B cell (primary cell): ENCODE results near the gene ETV1. TPM values are rescaled to one million over a fixed set of nuclear protein-coding genes. Genes with fewer than 3 reads are reported as not detected.

Experiments
- ATAC-seq: fragments of 200-7000 bp; cut with Tn5 transposase; one replicate; pipeline ENCODE4 v1.10.0; 2021; ENCODE audit warnings: low read depth, mild to moderate bottlenecking, moderate number of reproducible peaks, moderate library complexity
- CTCF ChIA-PET: fragments of 350-600 bp; sonication (Branson Sonifier 250); formaldehyde crosslinking; loops from one replicate; lab custom pipeline; 2021; ENCODE audit warnings: antibody characterized with exemption, inconsistent platforms; lab: Charles Lee
- POLR2A ChIA-PET: fragments of 350-600 bp; sonication (Branson Sonifier 250); formaldehyde crosslinking; loops from one replicate; lab custom pipeline; 2021; ENCODE audit warnings: antibody characterized with exemption; lab: Charles Lee
- DNase-seq: peaks from one replicate; pipeline ENCODE4 v3.0.0; 2013
- H2AFZ ChIP-seq: 2 replicates; pipeline ENCODE4 v1.6.1; 2012; ENCODE audit warnings: mild to moderate bottlenecking, low read depth, low read length; ENCODE audit not compliant: insufficient read depth, poor library complexity, severe bottlenecking
- H3K27ac ChIP-seq, 2 donors: 1 replicate in 1 of 2; 2 replicates in 1 of 2; pipeline ENCODE4 v1.5.1; 2012 to 2013; ENCODE audit warnings: low read length in 2 of 2, mild to moderate bottlenecking in 2 of 2, moderate library complexity in 1 of 2
- H3K27me3 ChIP-seq, 4 experiments: fragments of 200-600 bp in 1 of 4; sonication (generic) in 1 of 4; replicated peaks in 1 of 4; 1 replicate in 2 of 4; 2 replicates in 2 of 4; pipeline versions ENCODE4 v1.6.1 to v1.7.0; 2013 to 2016; ENCODE audit warnings: low read length in 3 of 4, mild to moderate bottlenecking in 2 of 4, mixed read lengths in 1 of 4, moderate library complexity in 1 of 4; ENCODE audit not compliant: insufficient read depth in 4 of 4, control insufficient read depth in 3 of 4; ENCODE audit errors: control extremely low read depth in 1 of 4
- H3K36me3 ChIP-seq, 2 experiments: replicated peaks in 1 of 2; 1 replicate in 1 of 2; 2 replicates in 1 of 2; pipeline versions ENCODE4 v1.6.1 to v1.7.1; 2013; ENCODE audit warnings: low read length in 1 of 2; ENCODE audit not compliant: insufficient read depth in 2 of 2, control insufficient read depth in 1 of 2; ENCODE audit errors: control extremely low read depth in 1 of 2, extremely low read depth in 1 of 2
- H3K4me1 ChIP-seq, 2 donors: fragments of 200-600 bp in 1 of 2; sonication (generic) in 1 of 2; 1 replicate in 1 of 2; 2 replicates in 1 of 2; pipeline versions ENCODE4 v1.5.1 to v1.6.1; 2013 to 2017; ENCODE audit warnings: low read length in 2 of 2; ENCODE audit not compliant: control insufficient read depth in 2 of 2, insufficient read depth in 2 of 2
- H3K4me2 ChIP-seq: replicated peaks from 2 replicates; pipeline ENCODE3; 2012; ENCODE audit warnings: mild to moderate bottlenecking, low read depth, low read length; ENCODE audit not compliant: poor library complexity, severe bottlenecking
- H3K4me3 ChIP-seq, 5 experiments: fragments of 200-600 bp in 1 of 5; sonication (generic) in 1 of 5; 1 replicate in 3 of 5; 2 replicates in 2 of 5; pipeline versions ENCODE4 v1.5.1 to v1.7.0; 2011 to 2016; ENCODE audit warnings: low read length in 4 of 5, mild to moderate bottlenecking in 4 of 5, low read depth in 2 of 5, control low read depth in 1 of 5, moderate library complexity in 1 of 5; ENCODE audit not compliant: insufficient read depth in 1 of 5; ENCODE audit errors: control extremely low read depth in 1 of 5, extremely low read depth in 1 of 5
- H3K79me2 ChIP-seq: fragments of 200-600 bp; sonication (generic); one replicate; pipeline ENCODE4 v1.6.0; 2016; ENCODE audit warnings: low read length; ENCODE audit not compliant: control insufficient read depth, insufficient read depth
- H3K9ac ChIP-seq: fragments of 200-600 bp; sonication (generic); 2 replicates; pipeline ENCODE4 v1.6.1; 2017; ENCODE audit warnings: mild to moderate bottlenecking, low read length, moderate library complexity
- H3K9me3 ChIP-seq, 3 donors: one replicate each; pipeline versions ENCODE4 v1.6.1 to v1.7.1; 2013; ENCODE audit warnings: low read length in 2 of 3; ENCODE audit not compliant: control insufficient read depth in 2 of 3, insufficient read depth in 1 of 3; ENCODE audit errors: control extremely low read depth in 1 of 3
- H4K20me1 ChIP-seq: 2 replicates; pipeline ENCODE4 v1.6.0; 2012; ENCODE audit warnings: mild to moderate bottlenecking, low read length; ENCODE audit not compliant: insufficient read depth, control insufficient read depth, poor library complexity, severe bottlenecking
- H3K27ac Mint-ChIP-seq: one replicate; pipeline ENCODE4 v1.8.0; 2021; ENCODE audit warnings: mixed read lengths
- H3K27me3 Mint-ChIP-seq: one replicate; pipeline ENCODE4 v1.8.0; 2021; ENCODE audit warnings: mixed read lengths
- H3K4me1 Mint-ChIP-seq: one replicate; pipeline ENCODE4 v1.8.0; 2021; ENCODE audit warnings: mixed read lengths
- H3K4me3 Mint-ChIP-seq: one replicate; pipeline ENCODE4 v1.8.0; 2021; ENCODE audit warnings: mixed read lengths
- H3K9me3 Mint-ChIP-seq: one replicate; pipeline ENCODE4 v1.8.0; 2022; ENCODE audit warnings: mixed read lengths; ENCODE audit not compliant: insufficient read depth
- CTCF ChIP-seq: fragments of 200-600 bp; IDR thresholded peaks from one replicate; pipeline ENCODE4 v1.8.0; 2022; ENCODE audit warnings: antibody characterized with exemption, mild to moderate bottlenecking
- EZH2 ChIP-seq: IDR thresholded peaks from 2 replicates; pipeline ENCODE4 v1.6.1; 2012; ENCODE audit warnings: borderline replicate concordance, low read depth, mild to moderate bottlenecking, moderate library complexity, low read length; ENCODE audit not compliant: insufficient read depth, poor library complexity, severe bottlenecking
- whole genome bisulfite sequencing: methylation state at CpG from one replicate; pipeline ENCODE4 v1.1.5; 2013; ENCODE audit warnings: missing lambda C conversion rate; ENCODE audit not compliant: insufficient coverage; 5-methylcytosine and 5-hydroxymethylcytosine counted together
- intact Hi-C: fragments of 100-400 bp; cut with micrococcal nuclease; formaldehyde crosslinking; loops from one replicate; pipeline ENCODE4 v1.10.0; 2022
- polyA plus RNA-seq: library from polyadenylated mRNA; depleted of rRNA; stranded (reverse); fragments of >200 nt; gene quantifications from 2 replicates; pipeline ENCODE4 v1.2.3, GENCODE V29; 2012
- total RNA-seq, 2 donors: library from RNA; stranded (reverse); fragments of 120-200 nt in 1 of 2; gene quantifications; 1 replicate in 1 of 2; 2 replicates in 1 of 2; pipeline versions ENCODE4 v1.2.3 to v1.2.4, GENCODE V29; 2013 to 2022

ETV1 gene
- total and polyA plus RNA-seq, 2 donors (not counting 1 experiment from before 2014, with no cell fraction given), result not detected

DNA sequence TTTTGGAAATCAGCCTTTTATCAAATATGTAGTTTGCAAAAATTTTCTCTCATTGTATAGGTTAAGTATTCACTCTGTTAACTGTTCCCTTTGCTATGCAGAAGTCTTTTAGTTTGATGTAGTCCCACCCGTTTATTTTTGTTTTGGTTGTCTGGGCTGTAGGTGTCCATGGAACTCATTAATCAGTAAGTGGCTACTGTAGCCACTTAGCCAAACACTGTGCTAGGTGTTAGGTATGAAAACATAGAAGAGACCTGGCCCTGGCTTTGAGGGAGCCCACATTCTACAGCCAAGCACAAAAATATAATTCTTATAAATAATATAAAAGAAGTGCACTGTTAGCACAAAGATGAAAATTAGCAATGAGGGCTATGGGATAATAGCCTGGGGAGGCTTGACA lies 133.5 kb downstream of the ETV1 start:
- Histone ChIP-seq H3K4me1 (no peaks in the 10 kb centered on the region), H3K9me3 (no peaks in the 10 kb centered on the region), H4K20me1 (no peaks in the 10 kb centered on the region), H3K4me2 (no peak overlapping the region), H3K27me3 (no peaks in the 10 kb centered on the region), H3K36me3 (no peaks in the 10 kb centered on the region), H2AFZ (no peak overlapping the region), H3K9ac (no peak overlapping the region), H3K4me3 (no peak overlapping the region), H3K27ac (no peak overlapping the region), H3K79me2 (no peaks in the 10 kb centered on the region)
- ChIA-PET POLR2A (no interaction called here), CTCF (no interaction called here)
- no peak for ATAC-seq
- Mint-ChIP-seq H3K4me3 (no peak overlapping the region), H3K27me3 (no peaks in the 10 kb centered on the region), H3K9me3 (no peaks in the 10 kb centered on the region), H3K4me1 (no peaks in the 10 kb centered on the region), H3K27ac (no peak overlapping the region)
- no peak for DNase-seq
- intact Hi-C loops, result no loop called here
- TF ChIP-seq CTCF (no peak), EZH2 (no peak)
- no CpG with 5 or more reads among the region's 1 CpG for WGBS

- H3K36me3 ChIP-seq, result no peaks in the 10 kb centered on the region
- H3K27ac Mint-ChIP-seq, result no peak overlapping the region
- H3K4me1 Mint-ChIP-seq, result no peaks in the 10 kb centered on the region
- H3K27ac ChIP-seq, result no peak overlapping the region
- H3K9me3 ChIP-seq, result no peaks in the 10 kb centered on the region
- CTCF ChIA-PET, result no interaction called here
- DNase-seq (no peak), ATAC-seq (no peak)
- no peaks in the 10 kb centered on the region for H3K79me2 ChIP-seq
- no peak overlapping the region for H2AFZ ChIP-seq
- no peak overlapping the region for H3K9ac ChIP-seq
- POLR2A ChIA-PET, result no interaction called here
- no peak overlapping the region for H3K4me2 ChIP-seq
- TF ChIP-seq EZH2, result no peak
- no peak for TF ChIP-seq CTCF
- no peaks in the 10 kb centered on the region for H3K27me3 Mint-ChIP-seq
- intact Hi-C loops, result no loop called here
- H3K4me1 ChIP-seq, result no peaks in the 10 kb centered on the region
- WGBS, result 85% methylated on average over 3 of the region's 8 CpGs
- no peaks in the 10 kb centered on the region for H3K27me3 ChIP-seq
- no peak overlapping the region for H3K4me3 ChIP-seq
- H3K9me3 Mint-ChIP-seq, result no peaks in the 10 kb centered on the region
- H4K20me1 ChIP-seq, result no peaks in the 10 kb centered on the region
- no peak overlapping the region for H3K4me3 Mint-ChIP-seq
Measured at GRCh38 chr7:13852281-13852968, 137.0 kb downstream of the ETV1 start.
